Measurements from ENCODE around the gene OXER1. TPM values are rescaled to one million over a fixed set of nuclear protein-coding genes. Genes with fewer than 3 reads are reported as not detected.

Gene OXER1
- total RNA-seq, 2 donors from 2014 or later, result 2.9 to 4.1 TPM

- intact Hi-C loops (cut with DNase I, micrococcal nuclease), result no loop called here
- DNase-seq (no peak), ATAC-seq (no peak)
These were observed 31.3 kb upstream of the OXER1 start for GRCh38 chr2:42795275-42795674.

- no peak for DNase-seq
- no peak for ATAC-seq
- intact Hi-C loops (cut with DNase I, micrococcal nuclease), result no loop called here
These were observed 30.5 kb upstream of the OXER1 start for GRCh38 chr2:42794271-42795046.

- intact Hi-C loops (cut with DNase I, micrococcal nuclease), result no loop called here
These were observed 29.7 kb upstream of the OXER1 start for GRCh38 chr2:42793334-42794270.

GRCh38 chr2:42792583-42793333, 28.8 kb upstream of the OXER1 start, which contains the start of gene HAAO:
HAAO (minus strand) TSS chr2:42792583; CDS start chr2:42792536, 47 bp downstream.
- intact Hi-C loops (cut with DNase I, micrococcal nuclease), result no loop called here
- peak; percentile 83 for ATAC-seq

More at GRCh38 chr2:42793334-42794270, 29.7 kb upstream of the OXER1 start:
- ATAC-seq, result no peak
- DNase-seq, result no peak

GRCh38 chr2:42792087-42792582, 28.2 kb upstream of the OXER1 start:
- ATAC-seq, result peak; percentile 15
- intact Hi-C loops (cut with DNase I, micrococcal nuclease), result no loop called here
- DNase-seq, result no peak

More at GRCh38 chr2:42792583-42793333, 28.8 kb upstream of the OXER1 start, which contains the start of gene HAAO:
- peak; percentile 58 to 76 for DNase-seq

GRCh38 chr2:42791606-42792005, 27.7 kb upstream of the OXER1 start:
- intact Hi-C loops (cut with DNase I, micrococcal nuclease), result no loop called here
- ATAC-seq, result no peak
- DNase-seq, result no peak

- DNase-seq (no peak), ATAC-seq (no peak)
- intact Hi-C loops (cut with DNase I, micrococcal nuclease), result no loop called here
These were observed 25.8 kb upstream of the OXER1 start for GRCh38 chr2:42789751-42790150.

GRCh38 chr2:42788882-42789281, 24.9 kb upstream of the OXER1 start:
- DNase-seq, result no peak
- ATAC-seq, result no peak
- intact Hi-C loops (cut with DNase I, micrococcal nuclease), result no loop called here

- ATAC-seq (no peak), DNase-seq (no peak)
- intact Hi-C loops (cut with DNase I, micrococcal nuclease), result no loop called here
These were observed 24.5 kb upstream of the OXER1 start for GRCh38 chr2:42788478-42788793.

GRCh38 chr2:42787788-42788477, 24.0 kb upstream of the OXER1 start:
- ATAC-seq (no peak), DNase-seq (no peak)
- intact Hi-C loops (cut with DNase I, micrococcal nuclease), result no loop called here

GRCh38 chr2:42787424-42787787, 23.5 kb upstream of the OXER1 start:
- DNase-seq, result no peak
- no peak for ATAC-seq
- intact Hi-C loops (cut with DNase I, micrococcal nuclease), result no loop called here

- ATAC-seq (no peak), DNase-seq (no peak)
- intact Hi-C loops (cut with DNase I, micrococcal nuclease), result no loop called here
These were observed 22.8 kb upstream of the OXER1 start for GRCh38 chr2:42786561-42787345.

- intact Hi-C loops (cut with DNase I, micrococcal nuclease), result no loop called here
- DNase-seq (no peak), ATAC-seq (no peak)
These were observed 20.4 kb upstream of the OXER1 start for GRCh38 chr2:42784204-42784880.

GRCh38 chr2:42783511-42783910, 19.6 kb upstream of the OXER1 start:
- no peak for DNase-seq
- no peak for ATAC-seq
- intact Hi-C loops (cut with DNase I, micrococcal nuclease), result no loop called here

- intact Hi-C loops (cut with DNase I, micrococcal nuclease), result no loop called here
- DNase-seq (peak in 1 of 2 donors; percentile 58), ATAC-seq (peak; percentile 94)
These were observed 17.2 kb upstream of the OXER1 start for GRCh38 chr2:42781181-42781580.

GRCh38 chr2:42777883-42778805, 14.2 kb upstream of the OXER1 start:
- intact Hi-C loops (cut with DNase I, micrococcal nuclease), result no loop called here
- ATAC-seq, result no peak
- no peak for DNase-seq
